Fibroblast of skin of left quadriceps (primary cell): ENCODE measurements around the gene SPATA31A7.
"Not testable (repeated sequence)": the region's sequence is repeated elsewhere in the genome, so short reads cannot be mapped to it uniquely, and the experiment has no call there.

Experiments
- DNase-seq, 2 experiments: peaks; one replicate each; pipeline ENCODE4 v3.0.0-alpha.2; 2013; ENCODE audit warnings: low read depth in 2 of 2

Gene SPATA31A7

GRCh38 chr9:61189736-61190135 lies at the start of gene SPATA31A7:
TSS of gene SPATA31A7 (plus strand) at chr9:61190036. CDS start at chr9:61190065, 29 bp downstream.
- DNase-seq, result not testable (repeated sequence)

GRCh38 chr9:61226438-61226837 lies 36.6 kb downstream of the SPATA31A7 start:
- not testable (repeated sequence) for DNase-seq
